OCI-LY7 (cell line): ENCODE measurements around the gene CRACR2B.

Source experiments
- CTCF ChIP-seq: fragments of 200-600 bp; sonication (generic); conservative IDR thresholded peaks from 2 replicates; pipeline ENCODE4 v1.5.1; 2014; ENCODE audit warnings: mild to moderate bottlenecking, antibody characterized with exemption, low read length, moderate library complexity, mixed read lengths
- EZH2phosphoT487 ChIP-seq: fragments of 200-600 bp; sonication (generic); IDR thresholded peaks from 2 replicates; pipeline ENCODE4 v1.6.1; 2018; ENCODE audit warnings: low read depth, borderline replicate concordance, mild to moderate bottlenecking, mixed run types, antibody characterized with exemption, low read length, moderate library complexity, mixed read lengths

DNA sequence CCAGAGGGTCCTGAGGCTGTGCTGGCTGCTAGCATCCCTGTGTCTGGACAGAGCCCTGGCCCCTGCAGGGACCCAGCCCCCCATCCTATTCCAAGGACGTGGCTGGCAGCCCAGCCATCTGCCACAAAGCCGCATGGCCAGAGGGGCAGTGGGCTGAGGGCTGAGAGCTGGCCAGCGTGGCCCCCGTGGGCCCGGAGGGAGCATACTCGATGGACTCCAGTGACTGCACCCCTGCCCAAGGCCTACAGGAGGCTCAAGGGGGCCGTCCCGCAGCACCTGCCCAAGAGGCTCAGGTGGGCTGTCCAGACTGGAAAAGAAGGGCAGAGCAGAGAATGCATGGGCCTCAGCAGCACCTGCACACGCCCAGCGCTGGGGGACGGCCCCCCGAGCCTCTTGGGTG lies 28.1 kb downstream of the CRACR2B start:
- TF ChIP-seq CTCF, result no peak
- TF ChIP-seq EZH2phosphoT487, result no peak
